BLaER1 treated with 17β-estradiol and CSF1 and Interleukin-3, amounts not matched to agents 10 nM and 100 nM (cell line): ENCODE results near the gene GGA3.
"Not testable (repeated sequence)": the region's sequence is repeated elsewhere in the genome, so short reads cannot be mapped to it uniquely, and the experiment has no call there.

ENCODE experiments used
- H3K27ac ChIP-seq, 11 experiments: shearing (Covaris generic); formaldehyde crosslinking; 2 replicates each; pipeline ENCODE4 v1.8.1; 2022
- H3K27me3 ChIP-seq, 11 experiments: shearing (Covaris generic); formaldehyde crosslinking; 2 replicates each; pipeline ENCODE4 v1.8.1; 2022
- H3K36me3 ChIP-seq, 11 experiments: shearing (Covaris generic); formaldehyde crosslinking; 2 replicates each; pipeline ENCODE4 v1.8.1; 2022
- H3K4me1 ChIP-seq, 10 experiments: shearing (Covaris generic); formaldehyde crosslinking; 2 replicates each; pipeline ENCODE4 v1.8.1; 2022
- H3K4me2 ChIP-seq, 11 experiments: shearing (Covaris generic); formaldehyde crosslinking; 2 replicates each; pipeline ENCODE4 v1.8.1; 2022
- H3K4me3 ChIP-seq, 10 experiments: shearing (Covaris generic); formaldehyde crosslinking; 2 replicates each; pipeline ENCODE4 v1.8.1; 2022
- H3K9ac ChIP-seq, 11 experiments: shearing (Covaris generic); formaldehyde crosslinking; 2 replicates each; pipeline ENCODE4 v1.8.1; 2022
- H3K9me3 ChIP-seq, 11 experiments: shearing (Covaris generic); formaldehyde crosslinking; replicated peaks in 1 of 11; 2 replicates each; pipeline ENCODE4 v1.8.1; 2022
- H4K20me1 ChIP-seq, 11 experiments: shearing (Covaris generic); formaldehyde crosslinking; 2 replicates each; pipeline ENCODE4 v1.8.1; 2022
- Cebpa-rat ChIP-seq, 11 experiments: shearing (Covaris generic); IDR thresholded peaks; 2 replicates each; pipeline ENCODE4 v1.8.1; 2022

Gene GGA3

GRCh38 chr17:75285123-75285522 lies 23.7 kb upstream of the GGA3 start:
- H3K27ac ChIP-seq: no peak overlapping the region
- H3K27me3 ChIP-seq: no peaks in the 10 kb centered on the region
- H3K9me3 ChIP-seq: no peaks in the 10 kb centered on the region
- H3K36me3 ChIP-seq: peaks cover 62 to 77% (median 74%) of the 10 kb centered on the region in 11 experiments
- H4K20me1 ChIP-seq: peaks cover 7 to 65% (median 38%) of the 10 kb centered on the region in 11 experiments; a peak in 20 of 22 replicates
- H3K4me1 ChIP-seq: peaks cover 32 to 44% (median 39%) of the 10 kb centered on the region in 10 experiments
- H3K4me2 ChIP-seq: peak overlapping the region in 9 of 11 experiments; percentile 11 to 98 (median 26); a peak in 9 of 22 replicates
- TF ChIP-seq Cebpa-rat (IDR thresholded peaks at IDR 0.05): no peak
- H3K9ac ChIP-seq: peak overlapping the region in 6 of 11 experiments; percentile 4 to 48 (median 23); a peak in 4 of 22 replicates
- no peak overlapping the region for H3K4me3 ChIP-seq

- not testable (repeated sequence) for H3K4me2 ChIP-seq, H3K9me3 ChIP-seq, H3K27ac ChIP-seq, H3K27me3 ChIP-seq, H3K4me3 ChIP-seq, H3K9ac ChIP-seq
- Histone ChIP-seq H3K36me3 (peaks cover 85 to 100% (median 93%) of the 10 kb centered on the region in 11 experiments), H4K20me1 (peaks cover 1 to 47% (median 9%) of the 10 kb centered on the region in 11 experiments; a peak in 16 of 22 replicates), H3K4me1 (peaks cover 3 to 16% (median 8%) of the 10 kb centered on the region in 10 experiments; a peak in 15 of 20 replicates)
These were observed 18.8 kb upstream of the GGA3 start for GRCh38 chr17:75280189-75280588.

- no peaks in the 10 kb centered on the region for H3K9me3 ChIP-seq
- H3K27ac ChIP-seq: no peak overlapping the region
These were observed 16.3 kb upstream of the GGA3 start for GRCh38 chr17:75277664-75278071.

GRCh38 chr17:75273977-75274708 lies 12.7 kb upstream of the GGA3 start:
- no peak for TF ChIP-seq Cebpa-rat (IDR thresholded peaks at IDR 0.05)
- Histone ChIP-seq H3K9me3 (no peaks in the 10 kb centered on the region), H3K4me3 (no peak overlapping the region), H3K27me3 (no peaks in the 10 kb centered on the region), H3K4me1 (peaks cover 29 to 40% (median 32%) of the 10 kb centered on the region in 10 experiments), H3K4me2 (no peak overlapping the region), H3K9ac (peak overlapping the region in 1 of 11 experiments; percentile 51; a peak in 2 of 22 replicates), H3K36me3 (peaks cover 53 to 70% (median 62%) of the 10 kb centered on the region in 11 experiments), H3K27ac (no peak overlapping the region), H4K20me1 (peaks cover 12 to 44% (median 25%) of the 10 kb centered on the region in 11 experiments; a peak in 19 of 22 replicates)

More at GRCh38 chr17:75277664-75278071, 16.3 kb upstream of the GGA3 start:
- H3K27me3 ChIP-seq: no peaks in the 10 kb centered on the region
- H3K9ac ChIP-seq: no peak overlapping the region
- no peak overlapping the region for H3K4me2 ChIP-seq
- no peak overlapping the region for H3K4me3 ChIP-seq
- peaks cover 5 to 50% (median 16%) of the 10 kb centered on the region in 11 experiments; a peak in 18 of 22 replicates for H4K20me1 ChIP-seq
- H3K36me3 ChIP-seq: peaks cover 83 to 99% (median 93%) of the 10 kb centered on the region in 11 experiments
- TF ChIP-seq Cebpa-rat (IDR thresholded peaks at IDR 0.05): no peak
- H3K4me1 ChIP-seq: peaks cover 7 to 19% (median 8%) of the 10 kb centered on the region in 10 experiments

- peaks cover 35 to 54% (median 46%) of the 10 kb centered on the region in 10 experiments for H3K4me1 ChIP-seq
- H3K4me3 ChIP-seq: peak overlapping the region in 7 of 10 experiments; percentile 79 to 98 (median 91); a peak in 9 of 20 replicates
- no peaks in the 10 kb centered on the region for H3K27me3 ChIP-seq
- peak overlapping the region in 4 of 11 experiments; percentile 23 to 96 (median 95); a peak in 5 of 22 replicates for H3K27ac ChIP-seq
- TF ChIP-seq Cebpa-rat (IDR thresholded peaks at IDR 0.05): no peak
- peak overlapping the region; percentile 93 to 100 (median 98) for H3K4me2 ChIP-seq
- H3K9me3 ChIP-seq: no peaks in the 10 kb centered on the region
- H3K9ac ChIP-seq: peak overlapping the region in 10 of 11 experiments; percentile 52 to 98 (median 94); a peak in 16 of 22 replicates
- H3K36me3 ChIP-seq: peaks cover 41 to 57% (median 49%) of the 10 kb centered on the region in 11 experiments
- H4K20me1 ChIP-seq: peaks cover 12 to 39% (median 25%) of the 10 kb centered on the region in 11 experiments; a peak in 19 of 22 replicates
These were observed 11.4 kb upstream of the GGA3 start for GRCh38 chr17:75272848-75273184.

GRCh38 chr17:75271955-75272847 lies 10.8 kb upstream of the GGA3 start:
- Histone ChIP-seq H3K4me3 (peak overlapping the region; percentile 79 to 98 (median 89)), H3K4me2 (peak overlapping the region; percentile 93 to 100 (median 98)), H3K4me1 (peaks cover 35 to 60% (median 52%) of the 10 kb centered on the region in 10 experiments), H4K20me1 (peaks cover 12 to 40% (median 25%) of the 10 kb centered on the region in 11 experiments; a peak in 19 of 22 replicates), H3K9me3 (no peaks in the 10 kb centered on the region), H3K9ac (peak overlapping the region; percentile 87 to 98 (median 95)), H3K27me3 (no peaks in the 10 kb centered on the region), H3K27ac (peak overlapping the region in 10 of 11 experiments; percentile 87 to 98 (median 94); a peak in 19 of 22 replicates), H3K36me3 (peaks cover 42 to 58% (median 46%) of the 10 kb centered on the region in 11 experiments)
- no peak for TF ChIP-seq Cebpa-rat (IDR thresholded peaks at IDR 0.05)

GRCh38 chr17:75271233-75271954 lies 10.0 kb upstream of the GGA3 start:
- H3K27me3 ChIP-seq: no peaks in the 10 kb centered on the region
- H3K4me1 ChIP-seq: peaks cover 35 to 68% (median 60%) of the 10 kb centered on the region in 10 experiments
- peaks cover 12 to 48% (median 25%) of the 10 kb centered on the region in 11 experiments; a peak in 19 of 22 replicates for H4K20me1 ChIP-seq
- peak overlapping the region; percentile 93 to 100 (median 98) for H3K4me2 ChIP-seq
- H3K27ac ChIP-seq: peak overlapping the region; percentile 83 to 98 (median 93)
- H3K9me3 ChIP-seq: no peaks in the 10 kb centered on the region
- H3K9ac ChIP-seq: peak overlapping the region; percentile 87 to 98 (median 95)
- TF ChIP-seq Cebpa-rat (IDR thresholded peaks at IDR 0.05): no peak
- H3K4me3 ChIP-seq: peak overlapping the region; percentile 79 to 98 (median 89)
- peaks cover 42 to 58% (median 48%) of the 10 kb centered on the region in 11 experiments for H3K36me3 ChIP-seq

GRCh38 chr17:75270966-75271232 lies 9.5 kb upstream of the GGA3 start, which contains the start of gene MIF4GD:
MIF4GD (minus strand) TSS chr17:75271231; CDS start chr17:75270195, 1,036 bp downstream.
- H3K4me2 ChIP-seq: peak within 1 kb of the TSS; percentile 93 to 100 (median 99)
- H3K4me1 ChIP-seq: peaks cover 35 to 73% (median 60%) of the 10 kb centered on the region in 10 experiments
- peak within 1 kb of the TSS; percentile 87 to 98 (median 95) for H3K9ac ChIP-seq
- H3K4me3 ChIP-seq: peak within 1 kb of the TSS; percentile 79 to 98 (median 89)
- H3K9me3 ChIP-seq: no peaks in the 10 kb centered on the region
- H4K20me1 ChIP-seq: peaks cover 12 to 50% (median 26%) of the 10 kb centered on the region in 11 experiments; a peak in 19 of 22 replicates
- no peak for TF ChIP-seq Cebpa-rat (IDR thresholded peaks at IDR 0.05)
- H3K36me3 ChIP-seq: peaks cover 43 to 58% (median 51%) of the 10 kb centered on the region in 11 experiments
- no peaks in the 10 kb centered on the region for H3K27me3 ChIP-seq
- H3K27ac ChIP-seq: peak within 1 kb of the TSS; percentile 83 to 98 (median 93)
